HG02571 (cell line): Measurements from ENCODE around the gene PCID2.

Experiments
- ATAC-seq: cut with Tn5 transposase; IDR thresholded peaks from one replicate; pipeline ENCODE4 v1.9.1; 2021; ENCODE audit warnings: mild to moderate bottlenecking, moderate library complexity; ENCODE audit not compliant: unreplicated experiment

The PCID2 gene

GRCh38 chr13:113129921-113130750 is 78.3 kb downstream of the PCID2 start:
- no peak for ATAC-seq

DNA sequence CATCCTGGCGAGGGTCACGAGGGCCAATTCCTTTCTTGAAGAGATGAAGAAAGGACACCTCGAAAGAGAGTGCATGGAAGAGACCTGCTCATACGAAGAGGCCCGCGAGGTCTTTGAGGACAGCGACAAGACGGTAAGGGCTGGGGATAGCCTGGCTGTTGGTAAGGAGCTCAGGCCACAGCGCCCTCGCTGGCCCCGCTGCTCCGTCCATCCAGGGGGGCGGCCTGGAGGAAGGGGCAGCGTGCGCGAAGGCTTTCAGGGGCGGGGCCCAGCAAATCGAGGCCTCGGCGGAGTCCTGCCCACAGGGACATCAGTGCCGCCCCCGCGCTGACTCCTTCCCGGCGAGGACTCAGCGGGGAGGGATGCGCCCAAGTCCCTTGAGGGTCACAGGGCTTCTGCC is 79.0 kb downstream of the PCID2 start:
- ATAC-seq = no peak
